ENCODE measurements around the gene TST.

- TF ChIP-seq CTCF (IDR thresholded peaks at IDR 0.05; ENCODE audit: insufficient read depth, low read length), result no peak
- no peak for TF ChIP-seq POLR2AphosphoS5 (IDR thresholded peaks at IDR 0.05; ENCODE audit: low read depth)
- no peak for TF ChIP-seq REST (IDR thresholded peaks at IDR 0.05; ENCODE audit: insufficient replicate concordance, low read depth)
- TF ChIP-seq SPI1 (IDR thresholded peaks at IDR 0.05; ENCODE audit: borderline replicate concordance, low read depth), result peak; percentile 83
Observed at GRCh38 chr22:36965696-36966095, 53.6 kb downstream of the TST start.
